ENCODE measurements around the gene RSPH1.

Gene RSPH1

GRCh38 chr21:42531771-42532170, 35.7 kb upstream of the RSPH1 start:
- no peak for DNase-seq

DNA sequence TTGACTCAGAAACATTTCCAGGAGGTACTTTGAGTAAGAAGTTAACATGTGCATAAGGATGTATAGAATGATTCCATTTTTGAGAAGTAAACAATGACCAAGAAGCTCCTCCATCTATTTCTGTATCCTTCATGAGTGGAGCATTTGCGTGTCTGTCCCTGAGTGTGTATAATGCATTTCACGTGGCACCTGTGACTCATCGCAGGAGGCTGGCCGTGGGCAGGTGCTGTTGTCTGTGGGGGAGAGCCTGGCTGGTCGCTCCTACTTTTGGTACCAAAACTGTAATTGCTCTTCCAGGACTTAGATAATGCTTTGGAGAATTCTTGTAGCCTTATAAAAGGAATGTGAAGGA, 34.1 kb upstream of the RSPH1 start:
- DNase-seq, result no peak

DNA sequence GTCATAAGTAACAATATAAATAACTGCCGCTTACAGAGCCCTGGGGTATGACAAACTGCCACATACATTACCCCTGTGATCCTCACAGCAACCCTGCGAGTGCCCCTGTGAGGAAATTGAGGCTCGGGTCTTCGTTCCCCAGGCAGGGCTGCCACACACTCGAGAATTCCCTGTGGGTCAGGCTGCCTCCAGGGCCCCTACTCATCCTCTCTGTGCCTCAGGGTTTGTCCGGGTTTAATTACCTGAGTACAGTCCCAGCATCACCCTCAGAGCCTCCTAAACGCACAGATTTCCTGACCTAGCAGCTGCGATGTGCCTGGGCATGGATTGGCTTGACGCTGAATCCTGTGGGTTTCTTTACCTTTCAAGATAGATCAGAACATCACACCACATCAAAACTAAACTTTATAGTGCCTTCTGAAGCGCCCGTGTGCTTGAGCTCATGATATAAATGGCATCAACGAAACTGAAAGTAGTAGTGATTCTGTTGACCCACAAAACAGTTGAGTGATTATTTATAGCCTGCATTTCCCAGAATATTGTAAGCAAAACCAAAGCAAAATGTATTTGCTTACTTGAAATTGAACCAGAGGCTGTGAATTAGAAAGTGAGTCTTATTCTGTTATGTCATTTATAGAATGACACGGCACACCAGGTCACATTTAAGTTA, 31.6 kb upstream of the RSPH1 start:
- no peak for DNase-seq

DNA sequence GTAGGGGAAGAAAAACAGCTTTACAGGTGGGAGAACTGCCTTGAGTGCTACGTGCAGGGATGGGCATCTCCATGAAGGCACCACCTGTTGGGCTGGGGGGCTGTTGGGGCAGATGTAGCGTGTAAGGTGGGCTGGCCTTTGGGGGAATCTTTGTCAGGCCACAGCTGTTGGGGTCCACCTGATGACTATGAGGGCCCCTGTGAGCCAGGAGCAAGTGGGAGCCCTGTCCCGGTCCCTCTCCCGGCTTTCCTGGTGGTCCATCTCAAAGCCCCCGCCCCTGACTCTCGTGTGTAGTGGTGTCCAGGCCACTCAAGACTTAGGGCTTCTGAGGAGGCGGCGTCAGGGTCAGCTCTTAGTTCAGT, 31.1 kb upstream of the RSPH1 start:
- no peak for DNase-seq

GRCh38 chr21:42526379-42526727, 30.3 kb upstream of the RSPH1 start:
- no peak for DNase-seq

DNA sequence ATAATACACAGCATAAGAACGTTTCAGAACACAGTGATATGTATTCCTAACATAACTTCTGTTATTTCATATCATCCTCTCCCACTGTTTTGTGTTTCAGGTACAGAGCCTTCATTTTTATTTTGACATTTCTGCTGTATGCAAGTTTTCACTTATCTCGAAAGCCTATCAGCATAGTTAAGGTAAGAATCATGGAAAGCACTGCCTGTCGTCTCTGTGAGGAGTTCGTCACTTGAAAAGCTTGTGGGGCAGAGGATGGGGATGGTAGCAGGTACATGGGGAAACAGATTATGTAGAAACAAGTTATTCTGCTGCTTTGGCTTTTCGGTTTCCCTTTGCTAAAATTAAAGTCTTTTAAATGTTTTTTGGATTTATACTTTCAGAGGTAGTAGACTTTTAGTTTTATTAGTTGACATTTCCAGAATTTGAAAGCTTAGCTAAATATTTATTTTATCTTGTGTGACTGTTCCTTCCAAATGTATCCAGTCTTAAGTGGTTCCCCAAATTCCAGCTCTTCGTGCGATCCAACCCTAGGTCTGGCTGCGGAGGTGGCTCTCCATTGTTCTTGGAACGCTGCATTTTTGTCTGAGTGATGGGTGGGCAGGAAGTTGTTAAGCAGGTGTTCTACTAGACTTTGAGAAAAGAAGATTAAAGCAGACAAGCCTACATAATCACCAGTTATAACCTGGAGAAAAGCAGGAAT, 29.8 kb upstream of the RSPH1 start:
- no peak for DNase-seq

- no peak for DNase-seq
These were observed 29.1 kb upstream of the RSPH1 start for GRCh38 chr21:42525029-42525581.

DNA sequence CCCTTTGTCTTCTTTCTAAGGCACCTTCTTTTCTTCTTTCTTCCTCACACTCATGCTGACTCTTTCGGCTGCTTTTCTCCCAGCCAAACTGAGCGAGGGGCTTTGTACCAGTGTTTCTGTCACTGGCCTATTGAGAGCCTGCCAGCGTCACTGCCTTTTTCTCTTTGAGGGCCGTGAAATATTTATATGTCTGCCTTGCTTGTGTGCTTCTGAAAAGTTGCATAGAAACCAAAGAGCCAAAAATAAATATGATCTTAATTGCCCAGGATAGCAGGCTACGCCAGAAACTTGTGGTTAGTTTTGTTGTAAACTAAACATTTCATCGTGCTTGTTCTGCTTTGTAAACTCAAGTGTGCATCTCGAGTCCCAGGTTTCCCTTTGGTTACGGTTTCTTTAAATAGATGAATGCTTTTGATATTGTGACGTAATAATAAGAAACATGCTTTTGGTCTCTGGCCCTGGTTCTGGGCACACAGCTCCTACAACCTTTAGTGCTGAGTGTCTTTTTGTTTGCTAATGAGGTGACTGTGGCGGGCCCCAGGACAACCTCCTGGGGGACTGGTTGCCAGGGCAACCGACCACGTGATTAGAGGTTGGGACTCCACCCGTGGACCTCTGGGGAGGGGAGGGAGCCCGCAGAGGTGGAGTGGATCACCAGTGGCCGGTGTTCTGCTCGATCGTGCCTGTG, 28.5 kb upstream of the RSPH1 start:
- no peak for DNase-seq

DNA sequence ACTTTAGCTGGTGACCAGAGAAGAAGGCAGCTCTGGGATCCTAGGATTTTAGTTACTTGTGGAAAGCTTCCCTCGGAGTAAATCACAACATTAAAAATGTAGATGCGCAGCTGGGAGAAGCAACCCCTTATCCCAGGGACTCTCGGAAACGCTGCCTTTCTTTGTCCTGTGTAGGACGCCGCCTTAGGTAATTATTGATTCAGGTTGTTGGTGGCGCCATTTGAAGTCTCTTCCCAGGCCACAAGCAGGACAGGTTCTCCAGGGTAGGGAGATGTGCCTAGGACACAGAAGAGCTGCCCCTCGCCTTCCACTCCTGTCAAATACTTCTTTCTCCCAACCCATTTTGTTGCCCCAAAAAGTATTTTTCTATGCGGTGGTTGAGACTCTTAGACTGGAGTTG, 27.9 kb upstream of the RSPH1 start:
- no peak for DNase-seq

DNA sequence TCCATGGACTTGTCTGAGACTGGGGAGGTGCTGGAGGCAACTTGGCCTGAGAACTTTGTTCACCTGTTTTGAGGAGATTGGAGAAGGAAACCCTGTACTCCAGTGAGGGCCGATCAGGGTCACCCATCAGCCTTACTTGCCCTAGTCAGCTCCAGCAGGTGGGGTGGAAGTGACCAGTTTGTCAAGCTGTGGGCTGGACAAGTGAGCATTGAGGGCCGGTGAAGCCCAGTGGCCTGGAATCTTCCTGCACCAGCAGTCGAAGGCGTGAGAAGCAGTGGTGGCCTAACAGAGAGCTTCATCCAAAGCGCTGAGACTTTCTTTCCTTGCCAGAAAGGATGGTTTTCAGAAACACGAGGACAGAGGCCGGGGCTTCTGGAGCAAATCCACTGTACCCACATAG, 27.2 kb upstream of the RSPH1 start:
- no peak for DNase-seq

- no peak for DNase-seq
These were observed 26.7 kb upstream of the RSPH1 start for GRCh38 chr21:42522771-42523170.

DNA sequence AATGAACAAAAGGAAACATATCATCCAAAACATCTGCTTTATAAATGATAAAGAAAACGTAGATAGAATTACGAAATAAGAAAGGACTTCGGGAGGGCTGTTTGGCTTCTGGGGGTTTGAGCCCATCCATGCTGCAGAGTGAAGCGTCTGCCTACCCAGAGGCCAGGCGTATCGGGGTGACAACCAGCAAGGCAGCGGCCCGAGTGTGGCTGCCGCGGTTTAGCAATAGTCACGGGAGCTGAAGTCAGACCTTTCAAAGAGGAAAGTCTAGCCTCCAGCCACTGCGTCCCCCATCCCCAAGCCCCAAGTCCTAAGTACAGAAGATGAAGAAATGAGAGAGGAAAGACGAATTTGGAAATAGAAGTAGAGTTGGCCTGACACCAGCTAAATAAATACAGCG, 26.2 kb upstream of the RSPH1 start:
- no peak for DNase-seq

- no peak for DNase-seq
These were observed 25.8 kb upstream of the RSPH1 start for GRCh38 chr21:42521805-42522204.

GRCh38 chr21:42521384-42521783, 25.4 kb upstream of the RSPH1 start:
- no peak for DNase-seq

DNA sequence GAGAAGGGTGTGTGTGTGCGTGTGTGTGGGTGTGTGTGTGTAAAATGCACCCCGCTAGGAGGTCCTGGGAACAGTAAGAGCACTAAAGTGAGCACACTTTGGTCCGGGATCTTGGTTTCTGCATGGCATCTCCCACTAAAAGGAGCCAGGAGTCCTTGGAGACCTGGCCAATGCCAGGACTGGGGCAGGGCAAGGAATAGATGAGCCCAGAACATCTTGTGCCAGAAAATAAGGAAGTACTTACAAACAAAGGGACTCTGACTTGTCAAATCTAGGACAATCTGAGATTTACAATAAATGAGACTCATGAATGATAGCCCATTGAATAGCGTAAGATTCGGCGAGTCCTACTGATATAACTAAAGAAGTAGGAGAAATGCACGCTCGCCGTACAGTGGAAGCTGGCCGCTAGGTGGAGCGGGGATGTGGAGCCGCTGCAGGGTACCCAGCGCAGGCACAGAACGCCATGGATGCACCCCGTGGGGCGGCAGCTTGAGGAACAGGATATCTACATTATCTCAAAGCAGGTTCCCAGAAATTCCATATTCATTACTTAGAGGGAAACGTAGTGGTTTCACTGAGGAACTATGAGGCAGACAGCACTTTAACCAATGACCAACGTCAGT, 24.7 kb upstream of the RSPH1 start:
- DNase-seq, result no peak

GRCh38 chr21:42518626-42519025, 22.6 kb upstream of the RSPH1 start:
- DNase-seq, result no peak

DNA sequence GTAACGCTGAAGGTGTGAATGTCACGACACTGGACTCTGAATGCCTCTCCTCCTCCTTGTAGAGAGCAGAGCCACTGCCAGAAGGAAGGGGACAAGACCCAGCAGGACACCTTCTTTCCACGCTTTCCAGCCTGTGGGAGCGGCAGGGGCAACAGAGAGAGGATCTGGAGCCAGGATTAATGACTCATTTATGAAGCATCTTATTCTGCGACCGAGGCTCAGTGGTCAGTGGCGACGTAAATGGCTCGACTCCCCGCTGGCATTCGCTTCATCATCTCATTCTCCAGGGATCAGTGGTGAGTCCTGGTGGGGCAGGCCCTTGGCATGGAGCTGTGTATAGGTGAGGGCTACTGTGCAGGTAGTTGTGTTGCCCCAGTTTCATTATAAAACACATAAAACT, 22.2 kb upstream of the RSPH1 start:
- no peak for DNase-seq

- DNase-seq, result no peak
These were observed 19.9 kb upstream of the RSPH1 start for GRCh38 chr21:42515708-42516502.

DNA sequence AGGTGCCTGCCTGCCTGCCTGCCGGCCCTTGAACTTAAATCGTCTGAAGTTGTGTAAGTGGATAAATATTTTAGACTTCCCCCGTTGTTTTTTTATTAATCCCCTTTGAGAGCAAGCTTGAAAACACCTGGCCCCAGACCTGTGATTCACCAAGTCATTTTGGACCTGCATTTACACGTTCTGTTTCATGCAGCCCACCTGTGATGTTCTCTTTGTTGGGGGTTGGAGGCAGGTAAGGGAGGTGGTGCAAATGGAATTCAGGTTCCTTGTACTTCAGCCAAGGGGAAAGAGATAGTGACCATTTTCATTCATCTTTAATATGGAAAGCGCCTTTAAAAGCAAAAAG, 18.8 kb upstream of the RSPH1 start:
- no peak for DNase-seq

DNA sequence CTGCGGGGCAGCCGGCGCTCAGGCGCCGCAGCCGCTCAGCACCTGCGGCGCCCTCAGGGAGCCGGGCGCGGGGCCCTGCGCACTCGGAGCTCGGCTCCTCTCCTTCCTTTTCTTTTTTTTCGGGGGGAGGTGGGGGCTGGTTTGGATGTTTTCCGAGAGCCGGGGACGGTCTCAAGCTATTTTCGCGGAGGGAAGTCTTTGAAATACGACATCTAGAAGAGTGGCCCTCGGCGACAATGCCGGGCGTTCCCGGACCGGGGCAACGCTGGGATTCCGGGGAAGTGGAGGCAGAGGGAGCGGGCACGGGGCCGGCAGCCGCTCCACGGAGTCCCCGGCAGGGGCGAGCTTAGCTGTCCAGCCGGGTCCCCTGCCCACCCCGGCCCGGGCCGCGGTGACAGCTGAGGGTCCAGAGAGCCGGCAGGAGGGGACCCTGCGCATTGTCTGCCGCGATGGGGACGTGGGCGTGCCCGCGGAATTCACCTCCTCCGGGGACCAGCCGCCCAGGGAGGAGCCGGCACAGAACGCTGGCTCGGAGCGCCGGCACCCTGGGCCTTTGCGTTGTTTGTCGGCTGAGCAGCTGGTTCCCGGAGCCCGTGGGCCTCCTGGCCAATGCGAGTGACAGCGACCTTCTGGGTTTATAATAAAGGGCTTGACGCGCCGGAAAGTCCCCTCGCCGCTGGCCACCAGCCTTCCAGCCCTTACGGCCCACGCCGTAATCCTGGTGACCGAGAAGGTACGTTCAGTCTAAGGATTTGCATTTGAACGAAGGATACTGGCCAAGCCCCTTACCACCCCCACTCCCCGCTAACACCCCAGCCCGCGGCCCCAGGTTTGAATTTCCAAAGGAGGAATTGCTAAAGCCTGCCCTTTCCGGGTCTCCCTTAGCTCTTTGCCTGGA, 18.2 kb upstream of the RSPH1 start:
- DNase-seq, result no peak

- DNase-seq, result no peak
These were observed 17.3 kb upstream of the RSPH1 start, which contains the start of gene SLC37A1 for GRCh38 chr21:42513151-42513984. Gene SLC37A1 (plus strand): TSS chr21:42513852. CDS start chr21:42518455, 4,603 bp downstream.
